ENCODE measurements around the gene SLC17A9. TPM values are rescaled to one million over a fixed set of nuclear protein-coding genes. Genes with fewer than 3 reads are reported as not detected.

SLC17A9 gene
- total RNA-seq, 1 donor from 2014 or later: 1.2 TPM

DNA sequence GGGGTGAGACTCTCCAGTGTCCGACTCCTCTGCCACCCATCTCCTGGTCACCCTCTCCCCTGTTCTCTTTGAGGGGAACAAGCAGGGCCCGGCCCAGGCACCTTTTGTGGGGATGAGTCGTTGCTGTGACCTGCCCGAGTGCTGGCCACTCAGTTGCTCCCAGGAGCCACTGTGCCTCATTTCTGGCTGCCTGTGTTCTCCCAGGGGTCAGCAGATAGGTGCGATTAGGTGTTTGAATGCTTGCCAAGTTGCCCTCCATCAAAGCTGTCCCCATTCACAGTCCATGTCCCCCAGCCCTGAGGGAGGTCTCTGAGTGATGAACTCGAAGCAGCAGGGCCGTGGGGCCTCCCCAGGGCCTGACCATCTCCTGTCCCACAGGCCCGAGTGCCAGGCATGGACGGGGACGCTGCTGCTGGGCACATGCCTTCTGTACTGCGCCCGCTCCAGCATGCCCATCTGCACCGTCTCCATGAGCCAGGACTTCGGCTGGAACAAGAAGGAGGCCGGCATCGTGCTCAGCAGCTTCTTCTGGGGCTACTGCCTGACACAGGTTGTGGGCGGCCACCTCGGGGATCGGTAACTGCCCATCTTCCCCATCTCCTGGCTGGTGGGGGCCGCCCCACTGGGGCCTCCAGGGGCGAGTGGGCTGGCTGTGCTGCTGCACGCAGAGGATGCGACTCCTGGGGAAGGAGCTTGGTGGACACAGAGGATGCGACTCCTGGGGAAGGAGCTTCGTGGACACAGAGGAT, 4.1 kb downstream of the SLC17A9 start:
- no peaks in the 10 kb centered on the region for H3K36me3 Mint-ChIP-seq (ENCODE audit: low read depth)
- peaks cover 8% of the 10 kb centered on the region for H3K4me1 Mint-ChIP-seq (ENCODE audit: low read depth)
- no peak for DNase-seq (ENCODE audit: low spot score)
- H3K27ac Mint-ChIP-seq (ENCODE audit: unreplicated experiment): no peak overlapping the region
- no peaks in the 10 kb centered on the region for H3K27me3 Mint-ChIP-seq (ENCODE audit: low read depth)
- H3K9me3 Mint-ChIP-seq (ENCODE audit: low read depth): no peaks in the 10 kb centered on the region
- H3K4me3 Mint-ChIP-seq (ENCODE audit: unreplicated experiment): no peak overlapping the region
- no peak for TF ChIP-seq CTCF (IDR thresholded peaks at IDR 0.05)

DNA sequence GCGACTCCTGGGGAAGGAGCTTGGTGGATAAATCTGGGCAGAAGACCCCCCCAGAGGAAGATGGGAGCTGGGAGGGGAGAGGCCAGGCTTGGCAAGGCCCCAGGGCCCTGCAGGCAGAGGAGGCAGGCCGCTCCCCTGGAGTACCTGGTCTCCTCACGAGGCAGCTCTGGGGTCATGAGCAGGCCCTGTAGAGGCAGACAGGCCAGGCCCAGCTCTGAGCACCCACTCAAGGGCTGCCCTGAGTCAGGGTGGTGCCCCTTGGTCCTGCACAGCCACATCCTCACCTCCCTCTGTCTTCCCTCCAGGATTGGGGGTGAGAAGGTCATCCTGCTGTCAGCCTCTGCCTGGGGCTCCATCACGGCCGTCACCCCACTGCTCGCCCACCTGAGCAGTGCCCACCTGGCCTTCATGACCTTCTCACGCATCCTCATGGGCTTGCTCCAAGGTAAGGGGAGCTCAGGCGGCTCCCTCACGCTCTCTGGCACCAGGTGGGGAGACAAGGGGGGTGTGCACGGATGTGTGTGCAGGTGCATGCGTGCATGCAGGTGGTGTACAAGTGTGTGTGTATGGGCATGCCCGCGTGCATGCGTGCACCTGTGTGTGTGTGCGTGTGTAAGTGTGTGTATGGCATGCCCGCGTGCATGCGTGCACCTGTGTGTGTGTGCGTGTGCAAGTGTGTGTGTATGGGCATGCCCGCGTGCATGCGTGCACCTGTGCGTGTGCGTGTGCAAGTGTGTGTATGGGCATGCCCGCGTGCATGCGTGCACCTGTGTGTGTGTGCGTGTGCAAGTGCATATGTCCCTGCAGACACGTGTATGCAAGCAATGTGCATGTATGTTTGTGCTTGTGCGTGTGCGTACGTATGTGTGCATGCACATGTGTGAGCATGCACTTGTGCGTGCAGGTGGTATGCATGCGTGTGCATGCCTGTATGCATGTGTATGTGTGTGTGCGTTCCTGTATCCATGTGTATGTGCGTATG, 4.9 kb downstream of the SLC17A9 start:
- H3K27ac Mint-ChIP-seq (ENCODE audit: unreplicated experiment): no peak overlapping the region
- no peaks in the 10 kb centered on the region for H3K36me3 Mint-ChIP-seq (ENCODE audit: low read depth)
- no peak for TF ChIP-seq CTCF (IDR thresholded peaks at IDR 0.05)
- H3K4me3 Mint-ChIP-seq (ENCODE audit: unreplicated experiment): no peak overlapping the region
- H3K9me3 Mint-ChIP-seq (ENCODE audit: low read depth): no peaks in the 10 kb centered on the region
- no peaks in the 10 kb centered on the region for H3K27me3 Mint-ChIP-seq (ENCODE audit: low read depth)
- peaks cover 8% of the 10 kb centered on the region for H3K4me1 Mint-ChIP-seq (ENCODE audit: low read depth)
- no peak for DNase-seq (ENCODE audit: low spot score)

GRCh38 chr20:62958388-62959100, 6.0 kb downstream of the SLC17A9 start:
- no peaks in the 10 kb centered on the region for H3K27me3 Mint-ChIP-seq (ENCODE audit: low read depth)
- no peak overlapping the region for H3K27ac Mint-ChIP-seq (ENCODE audit: unreplicated experiment)
- TF ChIP-seq CTCF (IDR thresholded peaks at IDR 0.05): no peak
- H3K4me1 Mint-ChIP-seq (ENCODE audit: low read depth): peaks cover 7% of the 10 kb centered on the region
- H3K4me3 Mint-ChIP-seq (ENCODE audit: unreplicated experiment): no peak overlapping the region
- no peaks in the 10 kb centered on the region for H3K9me3 Mint-ChIP-seq (ENCODE audit: low read depth)
- no peak for DNase-seq (ENCODE audit: low spot score)
- no peaks in the 10 kb centered on the region for H3K36me3 Mint-ChIP-seq (ENCODE audit: low read depth)

GRCh38 chr20:62959101-62959971, 6.8 kb downstream of the SLC17A9 start:
- Mint-ChIP-seq H3K4me1 (ENCODE audit: low read depth) (no peaks in the 10 kb centered on the region), H3K4me3 (ENCODE audit: unreplicated experiment) (no peak overlapping the region), H3K36me3 (ENCODE audit: low read depth) (no peaks in the 10 kb centered on the region), H3K27ac (ENCODE audit: unreplicated experiment) (no peak overlapping the region), H3K27me3 (ENCODE audit: low read depth) (peaks cover 3% of the 10 kb centered on the region), H3K9me3 (ENCODE audit: low read depth) (no peaks in the 10 kb centered on the region)
- no peak for TF ChIP-seq CTCF (IDR thresholded peaks at IDR 0.05)
- no peak for DNase-seq (ENCODE audit: low spot score)
